GM18951 (cell line): ENCODE measurements around the gene SIPA1L3.
A peak's percentile ranks its signal among the peaks of the same experiment; 100 is the strongest.

ENCODE experiments used
- POLR2A ChIP-seq: IDR thresholded peaks from 4 replicates; pipeline ENCODE4 v1.6.1; 2011; ENCODE audit warnings: mild to moderate bottlenecking; ENCODE audit not compliant: insufficient read length, insufficient read depth; ENCODE audit errors: extremely low read depth
- in situ Hi-C: fragments of 300-500 bp; cut with MboI; formaldehyde crosslinking; loops from one replicate; pipeline ENCODE4 v1.12.0; 2022; ENCODE audit warnings: low sequenced_read_pairs, mixed read lengths, inconsistent platforms; ENCODE audit not compliant: unreplicated experiment

Gene SIPA1L3

GRCh38 chr19:38004521-38005223 is 97.7 kb downstream of the SIPA1L3 start:
- in situ Hi-C loops: no loop called here
- peak; percentile 73 for TF ChIP-seq POLR2A

- in situ Hi-C loops: no loop called here
- TF ChIP-seq POLR2A: no peak
Observed at GRCh38 chr19:38005224-38005614, 98.2 kb downstream of the SIPA1L3 start.

- in situ Hi-C loops: no loop called here
- no peak for TF ChIP-seq POLR2A
Observed at GRCh38 chr19:38006361-38007045, 99.5 kb downstream of the SIPA1L3 start.

GRCh38 chr19:38009650-38010242 is 102.7 kb downstream of the SIPA1L3 start:
- in situ Hi-C loops: no loop called here
- TF ChIP-seq POLR2A: no peak

GRCh38 chr19:38011426-38011825 is 104.4 kb downstream of the SIPA1L3 start:
- TF ChIP-seq POLR2A: no peak
- in situ Hi-C loops: no loop called here

GRCh38 chr19:38012290-38012689 is 105.3 kb downstream of the SIPA1L3 start:
- in situ Hi-C loops: no loop called here
- TF ChIP-seq POLR2A: no peak

GRCh38 chr19:38012944-38013343 is 105.9 kb downstream of the SIPA1L3 start:
- in situ Hi-C loops: no loop called here
- TF ChIP-seq POLR2A: no peak

- no peak for TF ChIP-seq POLR2A
- in situ Hi-C loops: no loop called here
Observed at GRCh38 chr19:38013913-38014580, 107.0 kb downstream of the SIPA1L3 start.

- in situ Hi-C loops: no loop called here
- TF ChIP-seq POLR2A: no peak
Observed at GRCh38 chr19:38015216-38015615, 108.2 kb downstream of the SIPA1L3 start.

GRCh38 chr19:38015761-38016160 is 108.8 kb downstream of the SIPA1L3 start:
- in situ Hi-C loops: no loop called here
- no peak for TF ChIP-seq POLR2A

- no peak for TF ChIP-seq POLR2A
- in situ Hi-C loops: no loop called here
Observed at GRCh38 chr19:38017401-38018151, 110.6 kb downstream of the SIPA1L3 start.

- no peak for TF ChIP-seq POLR2A
Observed at GRCh38 chr19:38018694-38019395, 111.8 kb downstream of the SIPA1L3 start.

GRCh38 chr19:38019396-38019724 is 112.4 kb downstream of the SIPA1L3 start:
- in situ Hi-C loops: no loop called here

More at GRCh38 chr19:38018694-38019395, 111.8 kb downstream of the SIPA1L3 start:
- in situ Hi-C loops: no loop called here

GRCh38 chr19:38020311-38020710 is 113.3 kb downstream of the SIPA1L3 start:
- in situ Hi-C loops: no loop called here

More at GRCh38 chr19:38019396-38019724, 112.4 kb downstream of the SIPA1L3 start:
- no peak for TF ChIP-seq POLR2A

More at GRCh38 chr19:38020311-38020710, 113.3 kb downstream of the SIPA1L3 start:
- TF ChIP-seq POLR2A: no peak
